ENCODE data around the gene VRK3. TPM values are rescaled to one million over a fixed set of nuclear protein-coding genes. Genes with fewer than 3 reads are reported as not detected.

VRK3 gene
- polyA plus RNA-seq, 2 of the 4 experiments (the other 2 are of a cell fraction): 35.2 to 37.4 TPM

DNA sequence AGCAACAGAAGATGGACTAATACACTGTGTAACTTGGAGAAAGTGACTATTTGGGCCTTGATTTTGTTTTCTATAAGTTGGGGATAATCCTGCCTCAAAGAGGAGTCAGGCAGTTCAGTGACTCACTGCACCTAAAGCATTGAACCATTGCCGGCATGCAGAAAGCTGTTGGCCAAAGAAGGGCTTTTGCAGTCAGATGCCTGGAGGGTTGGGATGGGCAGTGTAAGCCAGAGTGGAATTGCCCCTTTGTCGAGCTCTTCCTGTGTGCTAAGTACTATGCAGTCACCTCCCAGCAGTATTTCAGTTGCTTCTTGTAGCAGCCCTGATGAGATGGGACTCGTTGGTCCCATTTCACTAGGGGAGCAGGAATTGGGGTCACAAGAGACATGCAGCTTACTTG, 11.7 kb upstream of the VRK3 start:
- Histone ChIP-seq H3K9me3 (peaks cover 63% of the 10 kb centered on the region), H3K4me1 (no peaks in the 10 kb centered on the region), H3K27ac (no peak overlapping the region), H3K4me3 (no peak overlapping the region), H3K4me2 (no peak overlapping the region)
- 87% methylated on average over 3 of the region's 3 CpGs for WGBS (ENCODE audit: missing lambda C conversion rate)
- DNase-seq (ENCODE audit: low read depth in 1 of 2, low spot score in 1 of 2) (no peak), ATAC-seq (no peak), FAIRE-seq (no peak)
- CTCF ChIA-PET: interaction anchor here (1.1 to 1.4 kb wide), 2 partner anchors 9 to 23 kb away, joined by 3 to 4 read pairs; no protein-coding TSS in a partner anchor
- POLR2A ChIA-PET: no interaction called here
- TF ChIP-seq ESRRA (IDR thresholded peaks at IDR 0.05; ENCODE audit: borderline replicate concordance, low read length): no peak

DNA sequence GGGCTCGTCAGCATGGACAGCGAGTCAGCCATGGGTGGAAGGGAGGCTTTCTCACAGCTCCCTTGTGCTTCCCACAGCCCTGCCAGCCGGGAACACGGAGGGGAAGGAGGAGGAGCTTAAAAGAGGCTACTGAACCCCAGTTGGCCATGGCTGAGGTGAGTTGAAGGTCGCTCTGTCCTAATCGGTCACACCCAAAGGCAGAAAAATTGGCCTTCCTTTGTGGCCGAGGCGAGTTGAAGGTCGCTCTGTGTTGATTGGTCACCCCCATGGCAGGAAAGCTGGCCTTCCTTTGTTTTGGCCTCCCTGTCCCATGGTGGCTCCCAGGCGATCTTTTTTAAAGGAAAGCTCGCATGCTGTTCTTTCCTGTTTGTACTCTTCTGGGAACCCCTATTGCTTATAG, 5.8 kb upstream of the VRK3 start:
- FAIRE-seq (no peak), DNase-seq (ENCODE audit: low read depth in 1 of 2, low spot score in 1 of 2) (no peak), ATAC-seq (no peak)
- TF ChIP-seq CHD2 (IDR thresholded peaks at IDR 0.05; ENCODE audit: low read length, partially characterized antibody): no peak
- TF ChIP-seq, protein P1, sequence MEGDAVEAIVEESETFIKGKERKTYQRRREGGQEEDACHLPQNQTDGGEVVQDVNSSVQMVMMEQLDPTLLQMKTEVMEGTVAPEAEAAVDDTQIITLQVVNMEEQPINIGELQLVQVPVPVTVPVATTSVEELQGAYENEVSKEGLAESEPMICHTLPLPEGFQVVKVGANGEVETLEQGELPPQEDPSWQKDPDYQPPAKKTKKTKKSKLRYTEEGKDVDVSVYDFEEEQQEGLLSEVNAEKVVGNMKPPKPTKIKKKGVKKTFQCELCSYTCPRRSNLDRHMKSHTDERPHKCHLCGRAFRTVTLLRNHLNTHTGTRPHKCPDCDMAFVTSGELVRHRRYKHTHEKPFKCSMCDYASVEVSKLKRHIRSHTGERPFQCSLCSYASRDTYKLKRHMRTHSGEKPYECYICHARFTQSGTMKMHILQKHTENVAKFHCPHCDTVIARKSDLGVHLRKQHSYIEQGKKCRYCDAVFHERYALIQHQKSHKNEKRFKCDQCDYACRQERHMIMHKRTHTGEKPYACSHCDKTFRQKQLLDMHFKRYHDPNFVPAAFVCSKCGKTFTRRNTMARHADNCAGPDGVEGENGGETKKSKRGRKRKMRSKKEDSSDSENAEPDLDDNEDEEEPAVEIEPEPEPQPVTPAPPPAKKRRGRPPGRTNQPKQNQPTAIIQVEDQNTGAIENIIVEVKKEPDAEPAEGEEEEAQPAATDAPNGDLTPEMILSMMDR (IDR thresholded peaks at IDR 0.05): no peak
- H3K4me1 ChIP-seq: peaks cover 3% of the 10 kb centered on the region; the same call in 1 of the 3 replicates
- H3K4me3 ChIP-seq: no peak overlapping the region
- POLR2A ChIA-PET: no interaction called here
- no peak overlapping the region for H3K4me2 ChIP-seq
- H3K27ac ChIP-seq: no peak overlapping the region
- CTCF ChIA-PET: interaction anchor here (1.2 to 2.4 kb wide), 4 partner anchors 11 to 93 kb away, joined by 4 to 9 read pairs (median 7); no protein-coding TSS in a partner anchor
- peaks cover 22% of the 10 kb centered on the region for H3K9me3 ChIP-seq
- WGBS (ENCODE audit: missing lambda C conversion rate): 95% methylated on average over 11 of the region's 11 CpGs

DNA sequence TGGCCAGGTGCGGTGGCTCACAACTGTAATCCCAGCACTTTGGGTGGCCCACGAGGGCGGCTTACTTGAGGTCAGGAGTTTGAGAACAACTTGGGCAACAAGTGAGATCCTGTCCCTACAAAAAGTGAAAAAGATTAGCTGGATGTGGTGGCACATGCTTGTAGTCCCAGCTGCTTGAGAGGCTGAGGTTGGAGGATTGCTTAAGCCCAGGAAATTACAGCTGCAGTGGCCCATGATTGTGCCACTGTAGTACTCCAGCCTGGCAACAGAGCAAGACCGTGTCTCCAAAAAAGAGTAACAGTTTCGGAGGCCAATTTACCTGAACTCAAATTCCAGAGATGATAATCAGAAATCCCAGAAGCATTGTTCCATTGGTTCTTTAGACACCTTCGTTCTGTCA, 5.1 kb upstream of the VRK3 start:
- POLR2A ChIA-PET: no interaction called here
- no peak for ATAC-seq
- 97% methylated on average over 6 of the region's 6 CpGs for WGBS (ENCODE audit: missing lambda C conversion rate)
- FAIRE-seq: no peak
- peaks cover 18% of the 10 kb centered on the region for H3K9me3 ChIP-seq
- H3K27ac ChIP-seq: no peak overlapping the region
- no peak for DNase-seq (ENCODE audit: low read depth in 1 of 2, low spot score in 1 of 2)
- CTCF ChIA-PET: interaction anchor here (1.0 to 2.4 kb wide), 4 partner anchors 8 to 92 kb away, joined by 3 to 9 read pairs (median 5); no protein-coding TSS in a partner anchor
- peaks cover 3% of the 10 kb centered on the region; the same call in 1 of the 3 replicates for H3K4me1 ChIP-seq
- H3K4me2 ChIP-seq: no peak overlapping the region
- TF ChIP-seq RNF2 (IDR thresholded peaks at IDR 0.05; ENCODE audit: borderline replicate concordance, low read depth) (no peak), HEYL (CRISPR knock-in tag; IDR thresholded peaks at IDR 0.05) (no peak), RARB (CRISPR knock-in tag; IDR thresholded peaks at IDR 0.05) (no peak), HOXA7 (CRISPR knock-in tag; IDR thresholded peaks at IDR 0.05) (no peak), SMC3 (IDR thresholded peaks at IDR 0.05) (no peak), CEBPB (IDR thresholded peaks at IDR 0.05) (no peak), JUN (IDR thresholded peaks at IDR 0.05) (no peak), HDAC2 (IDR thresholded peaks at IDR 0.05) (no peak), RCOR1 (IDR thresholded peaks at IDR 0.05; ENCODE audit: low read depth, low read length) (no peak), KDM1A (IDR thresholded peaks at IDR 0.05; ENCODE audit: low read depth) (no peak), RFX5 (IDR thresholded peaks at IDR 0.05) (no peak), PHF8 (IDR thresholded peaks at IDR 0.05; ENCODE audit: borderline replicate concordance, low read depth) (no peak), ZFP36 (IDR thresholded peaks at IDR 0.05; ENCODE audit: borderline replicate concordance, partially characterized antibody) (no peak), FOSL2 (IDR thresholded peaks at IDR 0.05) (no peak), FOSL2 (CRISPR knock-in tag; IDR thresholded peaks at IDR 0.05) (no peak), EHMT2 (IDR thresholded peaks at IDR 0.05; ENCODE audit: low read depth) (no peak)
- TF ChIP-seq, protein P2, sequence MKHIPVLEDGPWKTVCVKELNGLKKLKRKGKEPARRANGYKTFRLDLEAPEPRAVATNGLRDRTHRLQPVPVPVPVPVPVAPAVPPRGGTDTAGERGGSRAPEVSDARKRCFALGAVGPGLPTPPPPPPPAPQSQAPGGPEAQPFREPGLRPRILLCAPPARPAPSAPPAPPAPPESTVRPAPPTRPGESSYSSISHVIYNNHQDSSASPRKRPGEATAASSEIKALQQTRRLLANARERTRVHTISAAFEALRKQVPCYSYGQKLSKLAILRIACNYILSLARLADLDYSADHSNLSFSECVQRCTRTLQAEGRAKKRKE (CRISPR knock-in tag; IDR thresholded peaks at IDR 0.05; ENCODE audit: low read depth): no peak
- TF ChIP-seq, protein P3, sequence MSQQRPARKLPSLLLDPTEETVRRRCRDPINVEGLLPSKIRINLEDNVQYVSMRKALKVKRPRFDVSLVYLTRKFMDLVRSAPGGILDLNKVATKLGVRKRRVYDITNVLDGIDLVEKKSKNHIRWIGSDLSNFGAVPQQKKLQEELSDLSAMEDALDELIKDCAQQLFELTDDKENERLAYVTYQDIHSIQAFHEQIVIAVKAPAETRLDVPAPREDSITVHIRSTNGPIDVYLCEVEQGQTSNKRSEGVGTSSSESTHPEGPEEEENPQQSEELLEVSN (IDR thresholded peaks at IDR 0.05; ENCODE audit: borderline replicate concordance, low read depth): no peak
- TF ChIP-seq, protein P4, sequence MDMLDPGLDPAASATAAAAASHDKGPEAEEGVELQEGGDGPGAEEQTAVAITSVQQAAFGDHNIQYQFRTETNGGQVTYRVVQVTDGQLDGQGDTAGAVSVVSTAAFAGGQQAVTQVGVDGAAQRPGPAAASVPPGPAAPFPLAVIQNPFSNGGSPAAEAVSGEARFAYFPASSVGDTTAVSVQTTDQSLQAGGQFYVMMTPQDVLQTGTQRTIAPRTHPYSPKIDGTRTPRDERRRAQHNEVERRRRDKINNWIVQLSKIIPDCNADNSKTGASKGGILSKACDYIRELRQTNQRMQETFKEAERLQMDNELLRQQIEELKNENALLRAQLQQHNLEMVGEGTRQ (IDR thresholded peaks at IDR 0.05): no peak
- TF ChIP-seq, protein P5, sequence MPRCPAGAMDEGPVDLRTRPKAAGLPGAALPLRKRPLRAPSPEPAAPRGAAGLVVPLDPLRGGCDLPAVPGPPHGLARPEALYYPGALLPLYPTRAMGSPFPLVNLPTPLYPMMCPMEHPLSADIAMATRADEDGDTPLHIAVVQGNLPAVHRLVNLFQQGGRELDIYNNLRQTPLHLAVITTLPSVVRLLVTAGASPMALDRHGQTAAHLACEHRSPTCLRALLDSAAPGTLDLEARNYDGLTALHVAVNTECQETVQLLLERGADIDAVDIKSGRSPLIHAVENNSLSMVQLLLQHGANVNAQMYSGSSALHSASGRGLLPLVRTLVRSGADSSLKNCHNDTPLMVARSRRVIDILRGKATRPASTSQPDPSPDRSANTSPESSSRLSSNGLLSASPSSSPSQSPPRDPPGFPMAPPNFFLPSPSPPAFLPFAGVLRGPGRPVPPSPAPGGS (IDR thresholded peaks at IDR 0.05): no peak
- TF ChIP-seq, protein P6, sequence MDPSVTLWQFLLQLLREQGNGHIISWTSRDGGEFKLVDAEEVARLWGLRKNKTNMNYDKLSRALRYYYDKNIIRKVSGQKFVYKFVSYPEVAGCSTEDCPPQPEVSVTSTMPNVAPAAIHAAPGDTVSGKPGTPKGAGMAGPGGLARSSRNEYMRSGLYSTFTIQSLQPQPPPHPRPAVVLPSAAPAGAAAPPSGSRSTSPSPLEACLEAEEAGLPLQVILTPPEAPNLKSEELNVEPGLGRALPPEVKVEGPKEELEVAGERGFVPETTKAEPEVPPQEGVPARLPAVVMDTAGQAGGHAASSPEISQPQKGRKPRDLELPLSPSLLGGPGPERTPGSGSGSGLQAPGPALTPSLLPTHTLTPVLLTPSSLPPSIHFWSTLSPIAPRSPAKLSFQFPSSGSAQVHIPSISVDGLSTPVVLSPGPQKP (IDR thresholded peaks at IDR 0.05; ENCODE audit: low read depth, low read length): no peak
- no peak overlapping the region for H3K4me3 ChIP-seq
